ENCODE results near the gene SRGAP3.

The SRGAP3 gene

DNA sequence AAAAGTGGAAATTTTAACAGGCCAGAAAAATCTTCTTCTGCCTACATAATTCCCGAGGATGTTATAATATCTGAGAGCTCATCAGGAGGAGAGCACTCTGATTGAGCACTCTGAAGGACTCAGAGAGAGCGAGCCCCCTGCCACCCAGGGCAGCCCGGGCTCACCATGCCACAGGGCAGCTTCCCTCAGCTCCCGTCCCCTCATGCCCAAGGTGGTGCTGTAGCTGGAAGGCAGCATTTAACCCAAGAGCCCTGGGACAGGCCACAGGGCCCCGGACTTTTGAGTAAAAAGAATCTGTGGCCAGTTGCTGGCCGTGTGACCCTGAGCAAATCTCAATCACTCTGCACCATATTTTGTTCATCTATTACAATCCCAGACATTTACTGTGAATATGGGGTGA lies 262.7 kb downstream of the SRGAP3 start:
- no peak overlapping the region for H2AFZ ChIP-seq (ENCODE audit: low read length)
- H3K4me3 ChIP-seq (ENCODE audit: low read depth, low read length, poor library complexity, severe bottlenecking) = no peak overlapping the region
- no peaks in the 10 kb centered on the region for H3K79me2 ChIP-seq (ENCODE audit: insufficient read depth, low read length)
- no peaks in the 10 kb centered on the region for H3K4me1 ChIP-seq (ENCODE audit: insufficient read depth, low read length, severe bottlenecking)
- H3K9me2 ChIP-seq (ENCODE audit: low read depth, low read length) = no peaks in the 10 kb centered on the region
- H3K9me3 ChIP-seq (ENCODE audit: low read length) = no peaks in the 10 kb centered on the region
- H3K4me2 ChIP-seq (ENCODE audit: low read length) = no peak overlapping the region
- H3K27ac ChIP-seq (ENCODE audit: low read depth, low read length, poor library complexity, severe bottlenecking) = no peak overlapping the region
- no peak overlapping the region for H3K9ac ChIP-seq (ENCODE audit: low read length)
- no peaks in the 10 kb centered on the region for H3F3A ChIP-seq (ENCODE audit: insufficient read depth, low read length)
- H3K36me3 ChIP-seq (ENCODE audit: insufficient read depth, low read length) = no peaks in the 10 kb centered on the region
- TF ChIP-seq, protein P1, sequence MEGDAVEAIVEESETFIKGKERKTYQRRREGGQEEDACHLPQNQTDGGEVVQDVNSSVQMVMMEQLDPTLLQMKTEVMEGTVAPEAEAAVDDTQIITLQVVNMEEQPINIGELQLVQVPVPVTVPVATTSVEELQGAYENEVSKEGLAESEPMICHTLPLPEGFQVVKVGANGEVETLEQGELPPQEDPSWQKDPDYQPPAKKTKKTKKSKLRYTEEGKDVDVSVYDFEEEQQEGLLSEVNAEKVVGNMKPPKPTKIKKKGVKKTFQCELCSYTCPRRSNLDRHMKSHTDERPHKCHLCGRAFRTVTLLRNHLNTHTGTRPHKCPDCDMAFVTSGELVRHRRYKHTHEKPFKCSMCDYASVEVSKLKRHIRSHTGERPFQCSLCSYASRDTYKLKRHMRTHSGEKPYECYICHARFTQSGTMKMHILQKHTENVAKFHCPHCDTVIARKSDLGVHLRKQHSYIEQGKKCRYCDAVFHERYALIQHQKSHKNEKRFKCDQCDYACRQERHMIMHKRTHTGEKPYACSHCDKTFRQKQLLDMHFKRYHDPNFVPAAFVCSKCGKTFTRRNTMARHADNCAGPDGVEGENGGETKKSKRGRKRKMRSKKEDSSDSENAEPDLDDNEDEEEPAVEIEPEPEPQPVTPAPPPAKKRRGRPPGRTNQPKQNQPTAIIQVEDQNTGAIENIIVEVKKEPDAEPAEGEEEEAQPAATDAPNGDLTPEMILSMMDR (IDR thresholded peaks at IDR 0.05; ENCODE audit: low read length) = no peak
- TF ChIP-seq EZH2 (IDR thresholded peaks at IDR 0.05; ENCODE audit: borderline replicate concordance, low read length) = no peak
- no peaks in the 10 kb centered on the region for H3K27me3 ChIP-seq (ENCODE audit: insufficient read depth, low read length)
- no peaks in the 10 kb centered on the region for H4K20me1 ChIP-seq (ENCODE audit: insufficient read depth, low read length)

DNA sequence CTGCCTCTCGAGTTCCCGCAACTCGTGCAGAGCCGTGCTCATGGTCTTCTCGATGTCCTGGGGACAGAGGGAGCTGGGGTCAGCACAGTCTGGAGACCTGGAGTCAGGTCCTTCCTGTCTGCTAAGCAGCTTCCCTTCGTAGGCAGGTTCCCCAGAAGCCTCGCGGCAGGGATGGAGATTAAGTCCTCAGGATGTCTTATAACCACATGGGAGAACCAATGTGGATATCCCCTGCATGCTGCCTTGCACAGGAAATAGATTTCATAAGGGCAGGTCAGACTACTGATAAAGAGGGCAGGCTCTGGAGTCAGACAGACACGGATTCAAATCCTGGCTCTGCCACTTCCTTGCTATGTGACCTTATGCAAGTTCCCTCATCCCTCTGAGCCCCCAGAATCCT lies 263.6 kb downstream of the SRGAP3 start:
- Histone ChIP-seq H3K79me2 (ENCODE audit: insufficient read depth, low read length) (no peaks in the 10 kb centered on the region), H3F3A (ENCODE audit: insufficient read depth, low read length) (no peaks in the 10 kb centered on the region), H3K4me1 (ENCODE audit: insufficient read depth, low read length, severe bottlenecking) (no peaks in the 10 kb centered on the region), H3K9me2 (ENCODE audit: low read depth, low read length) (no peaks in the 10 kb centered on the region), H3K4me2 (ENCODE audit: low read length) (no peak overlapping the region), H4K20me1 (ENCODE audit: insufficient read depth, low read length) (no peaks in the 10 kb centered on the region), H3K9me3 (ENCODE audit: low read length) (no peaks in the 10 kb centered on the region), H3K9ac (ENCODE audit: low read length) (no peak overlapping the region), H2AFZ (ENCODE audit: low read length) (no peak overlapping the region), H3K36me3 (ENCODE audit: insufficient read depth, low read length) (no peaks in the 10 kb centered on the region), H3K4me3 (ENCODE audit: low read depth, low read length, poor library complexity, severe bottlenecking) (no peak overlapping the region), H3K27ac (ENCODE audit: low read depth, low read length, poor library complexity, severe bottlenecking) (no peak overlapping the region), H3K27me3 (ENCODE audit: insufficient read depth, low read length) (no peaks in the 10 kb centered on the region)
- no peak for TF ChIP-seq EZH2 (IDR thresholded peaks at IDR 0.05; ENCODE audit: borderline replicate concordance, low read length)
- TF ChIP-seq, protein P1 (IDR thresholded peaks at IDR 0.05; ENCODE audit: low read length) = no peak

DNA sequence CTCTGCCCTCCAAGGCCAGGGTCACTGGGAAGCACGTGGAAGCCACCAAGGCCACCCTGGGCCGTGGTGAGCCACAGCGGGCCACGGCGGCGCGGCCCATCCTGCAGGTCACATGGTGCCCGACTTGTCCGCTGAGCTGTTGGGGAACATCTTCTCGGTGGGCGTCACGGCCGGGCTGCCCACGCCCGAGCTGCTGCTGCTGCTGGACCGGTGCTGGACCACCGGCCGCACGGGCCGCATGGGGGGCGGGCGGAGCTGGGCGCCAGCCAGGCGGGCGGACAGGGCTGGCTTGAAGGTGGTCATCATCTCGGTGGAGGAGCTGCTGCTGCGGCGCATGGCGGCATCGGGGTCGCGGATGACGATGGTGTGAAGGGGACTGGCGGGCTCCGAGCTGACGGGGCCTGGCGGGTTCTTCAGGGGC lies 264.0 kb downstream of the SRGAP3 start:
- H3K27ac ChIP-seq (ENCODE audit: low read depth, low read length, poor library complexity, severe bottlenecking) = no peak overlapping the region
- no peaks in the 10 kb centered on the region for H3K4me1 ChIP-seq (ENCODE audit: insufficient read depth, low read length, severe bottlenecking)
- H3K4me3 ChIP-seq (ENCODE audit: low read depth, low read length, poor library complexity, severe bottlenecking) = no peak overlapping the region

More for the DNA sequence above, 264.0 kb downstream of the SRGAP3 start:
- no peak overlapping the region for H3K4me2 ChIP-seq (ENCODE audit: low read length)
- TF ChIP-seq, protein P1 (IDR thresholded peaks at IDR 0.05; ENCODE audit: low read length) = no peak
- TF ChIP-seq EZH2 (IDR thresholded peaks at IDR 0.05; ENCODE audit: borderline replicate concordance, low read length) = no peak
- no peak overlapping the region for H3K9ac ChIP-seq (ENCODE audit: low read length)
- no peak overlapping the region for H2AFZ ChIP-seq (ENCODE audit: low read length)
- no peaks in the 10 kb centered on the region for H3K36me3 ChIP-seq (ENCODE audit: insufficient read depth, low read length)
- no peaks in the 10 kb centered on the region for H3F3A ChIP-seq (ENCODE audit: insufficient read depth, low read length)
- H3K79me2 ChIP-seq (ENCODE audit: insufficient read depth, low read length) = no peaks in the 10 kb centered on the region
- H3K9me2 ChIP-seq (ENCODE audit: low read depth, low read length) = no peaks in the 10 kb centered on the region
- H3K27me3 ChIP-seq (ENCODE audit: insufficient read depth, low read length) = no peaks in the 10 kb centered on the region
- no peaks in the 10 kb centered on the region for H4K20me1 ChIP-seq (ENCODE audit: insufficient read depth, low read length)
- no peaks in the 10 kb centered on the region for H3K9me3 ChIP-seq (ENCODE audit: low read length)
